Nephron (organoid): Measurements from ENCODE around the gene RERE.

Experiments
- H3K27ac Mint-ChIP-seq, 3 experiments: 2 replicates each; pipeline ENCODE4 v1.8.0; 2020; ENCODE audit warnings: mixed read lengths in 3 of 3, mild to moderate bottlenecking in 2 of 3, moderate library complexity in 1 of 3
- H3K27me3 Mint-ChIP-seq: 2 replicates; pipeline ENCODE4 v1.8.0; 2021; ENCODE audit warnings: low read depth, mild to moderate bottlenecking, moderate library complexity, mixed read lengths
- H3K36me3 Mint-ChIP-seq: 2 replicates; pipeline ENCODE4 v1.8.0; 2020; ENCODE audit warnings: low read depth, mixed read lengths
- H3K4me1 Mint-ChIP-seq: 2 replicates; pipeline ENCODE4 v1.8.0; 2020; ENCODE audit warnings: mixed read lengths
- H3K4me3 Mint-ChIP-seq, 3 experiments: 2 replicates each; pipeline ENCODE4 v1.8.0; 2020; ENCODE audit warnings: mild to moderate bottlenecking in 3 of 3, mixed read lengths in 3 of 3, moderate library complexity in 2 of 3
- H3K9me3 Mint-ChIP-seq: 2 replicates; pipeline ENCODE4 v1.8.0; 2020; ENCODE audit warnings: mixed read lengths
- TF ChIP-seq, protein P1 (sequence below), 3 experiments: fragments of 200-600 bp; sonication (generic); IDR thresholded peaks; one replicate each; pipeline ENCODE4 v1.5.0; 2021; ENCODE audit warnings: antibody characterized with exemption in 3 of 3; ENCODE audit not compliant: unreplicated experiment in 3 of 3

RERE gene

GRCh38 chr1:8679929-8680663 lies 137.3 kb downstream of the RERE start:
- no peaks in the 10 kb centered on the region for H3K27me3 Mint-ChIP-seq
- TF ChIP-seq, protein P1, sequence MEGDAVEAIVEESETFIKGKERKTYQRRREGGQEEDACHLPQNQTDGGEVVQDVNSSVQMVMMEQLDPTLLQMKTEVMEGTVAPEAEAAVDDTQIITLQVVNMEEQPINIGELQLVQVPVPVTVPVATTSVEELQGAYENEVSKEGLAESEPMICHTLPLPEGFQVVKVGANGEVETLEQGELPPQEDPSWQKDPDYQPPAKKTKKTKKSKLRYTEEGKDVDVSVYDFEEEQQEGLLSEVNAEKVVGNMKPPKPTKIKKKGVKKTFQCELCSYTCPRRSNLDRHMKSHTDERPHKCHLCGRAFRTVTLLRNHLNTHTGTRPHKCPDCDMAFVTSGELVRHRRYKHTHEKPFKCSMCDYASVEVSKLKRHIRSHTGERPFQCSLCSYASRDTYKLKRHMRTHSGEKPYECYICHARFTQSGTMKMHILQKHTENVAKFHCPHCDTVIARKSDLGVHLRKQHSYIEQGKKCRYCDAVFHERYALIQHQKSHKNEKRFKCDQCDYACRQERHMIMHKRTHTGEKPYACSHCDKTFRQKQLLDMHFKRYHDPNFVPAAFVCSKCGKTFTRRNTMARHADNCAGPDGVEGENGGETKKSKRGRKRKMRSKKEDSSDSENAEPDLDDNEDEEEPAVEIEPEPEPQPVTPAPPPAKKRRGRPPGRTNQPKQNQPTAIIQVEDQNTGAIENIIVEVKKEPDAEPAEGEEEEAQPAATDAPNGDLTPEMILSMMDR (IDR thresholded peaks at IDR 0.05; ENCODE audit: unreplicated experiment in 3 of 3), result no peak

GRCh38 chr1:8679395-8679800 lies 138.0 kb downstream of the RERE start:
- Mint-ChIP-seq H3K9me3 (no peaks in the 10 kb centered on the region), H3K27ac (no peak overlapping the region), H3K4me3 (no peak overlapping the region), H3K27me3 (no peaks in the 10 kb centered on the region), H3K4me1 (peaks cover 14% of the 10 kb centered on the region), H3K36me3 (no peaks in the 10 kb centered on the region)
- TF ChIP-seq, protein P1 (IDR thresholded peaks at IDR 0.05; ENCODE audit: unreplicated experiment in 3 of 3), result no peak

More at GRCh38 chr1:8679929-8680663, 137.3 kb downstream of the RERE start:
- Mint-ChIP-seq H3K9me3 (no peaks in the 10 kb centered on the region), H3K27ac (no peak overlapping the region), H3K4me3 (no peak overlapping the region), H3K36me3 (no peaks in the 10 kb centered on the region), H3K4me1 (peaks cover 7% of the 10 kb centered on the region)

GRCh38 chr1:8678673-8679394 lies 138.6 kb downstream of the RERE start:
- H3K4me1 Mint-ChIP-seq, result peaks cover 17% of the 10 kb centered on the region
- no peaks in the 10 kb centered on the region for H3K9me3 Mint-ChIP-seq
- no peaks in the 10 kb centered on the region for H3K36me3 Mint-ChIP-seq
- TF ChIP-seq, protein P1 (IDR thresholded peaks at IDR 0.05; ENCODE audit: unreplicated experiment in 3 of 3), result no peak
- no peak overlapping the region for H3K4me3 Mint-ChIP-seq
- no peak overlapping the region for H3K27ac Mint-ChIP-seq
- no peaks in the 10 kb centered on the region for H3K27me3 Mint-ChIP-seq

GRCh38 chr1:8677782-8678181 lies 139.7 kb downstream of the RERE start:
- Mint-ChIP-seq H3K9me3 (no peaks in the 10 kb centered on the region), H3K27ac (peak overlapping the region in 2 of 3 experiments; percentile 6 to 51), H3K36me3 (no peaks in the 10 kb centered on the region), H3K4me3 (no peak overlapping the region), H3K27me3 (no peaks in the 10 kb centered on the region), H3K4me1 (peaks cover 17% of the 10 kb centered on the region)
- TF ChIP-seq, protein P1 (IDR thresholded peaks at IDR 0.05; ENCODE audit: unreplicated experiment in 3 of 3), result no peak

DNA sequence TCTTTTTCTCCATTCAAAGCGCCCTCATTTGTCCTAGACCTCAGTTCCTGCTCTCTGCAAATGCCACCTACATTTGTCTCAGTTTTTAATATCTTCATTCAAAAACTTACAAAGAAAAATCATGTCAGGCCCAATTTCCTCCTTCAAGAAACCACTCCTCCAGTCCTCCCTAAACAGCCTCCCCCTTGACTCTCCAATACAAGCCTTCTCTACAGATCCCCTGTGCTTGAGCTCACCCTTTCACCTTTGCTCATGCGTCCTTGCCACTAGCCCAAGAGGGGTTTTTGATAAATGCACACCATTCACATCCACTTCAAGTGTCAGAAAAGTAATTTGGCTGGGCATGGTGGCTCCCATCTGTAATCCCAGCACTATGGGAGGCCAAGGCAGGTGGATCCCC lies 140.6 kb downstream of the RERE start:
- TF ChIP-seq, protein P1 (IDR thresholded peaks at IDR 0.05; ENCODE audit: unreplicated experiment in 3 of 3), result no peak
- H3K4me1 Mint-ChIP-seq, result peaks cover 21% of the 10 kb centered on the region
- no peaks in the 10 kb centered on the region for H3K9me3 Mint-ChIP-seq
- H3K4me3 Mint-ChIP-seq, result no peak overlapping the region
- no peaks in the 10 kb centered on the region for H3K27me3 Mint-ChIP-seq
- no peaks in the 10 kb centered on the region for H3K36me3 Mint-ChIP-seq
- peak overlapping the region in 1 of 3 experiments; percentile 31 for H3K27ac Mint-ChIP-seq
